B cell (primary cell): ENCODE data around the gene CSF1R. TPM values are rescaled to one million over a fixed set of nuclear protein-coding genes. Genes with fewer than 3 reads are reported as not detected.

ENCODE experiments used
- ATAC-seq: fragments of 200-7000 bp; cut with Tn5 transposase; one replicate; pipeline ENCODE4 v1.10.0; 2021; ENCODE audit warnings: low read depth, mild to moderate bottlenecking, moderate number of reproducible peaks, moderate library complexity
- CTCF ChIA-PET: fragments of 350-600 bp; sonication (Branson Sonifier 250); formaldehyde crosslinking; loops from one replicate; lab custom pipeline; 2021; ENCODE audit warnings: antibody characterized with exemption, inconsistent platforms; lab: Charles Lee
- POLR2A ChIA-PET: fragments of 350-600 bp; sonication (Branson Sonifier 250); formaldehyde crosslinking; loops from one replicate; lab custom pipeline; 2021; ENCODE audit warnings: antibody characterized with exemption; lab: Charles Lee
- DNase-seq: peaks from one replicate; pipeline ENCODE4 v3.0.0; 2013
- H2AFZ ChIP-seq: 2 replicates; pipeline ENCODE4 v1.6.1; 2012; ENCODE audit warnings: mild to moderate bottlenecking, low read depth, low read length; ENCODE audit not compliant: insufficient read depth, poor library complexity, severe bottlenecking
- H3K27ac ChIP-seq, 2 donors: 1 replicate in 1 of 2; 2 replicates in 1 of 2; pipeline ENCODE4 v1.5.1; 2012 to 2013; ENCODE audit warnings: low read length in 2 of 2, mild to moderate bottlenecking in 2 of 2, moderate library complexity in 1 of 2
- H3K27me3 ChIP-seq, 4 experiments: fragments of 200-600 bp in 1 of 4; sonication (generic) in 1 of 4; replicated peaks in 1 of 4; 1 replicate in 2 of 4; 2 replicates in 2 of 4; pipeline versions ENCODE4 v1.6.1 to v1.7.0; 2013 to 2016; ENCODE audit warnings: low read length in 3 of 4, mild to moderate bottlenecking in 2 of 4, mixed read lengths in 1 of 4, moderate library complexity in 1 of 4; ENCODE audit not compliant: insufficient read depth in 4 of 4, control insufficient read depth in 3 of 4; ENCODE audit errors: control extremely low read depth in 1 of 4
- H3K36me3 ChIP-seq, 2 experiments: replicated peaks in 1 of 2; 1 replicate in 1 of 2; 2 replicates in 1 of 2; pipeline versions ENCODE4 v1.6.1 to v1.7.1; 2013; ENCODE audit warnings: low read length in 1 of 2; ENCODE audit not compliant: insufficient read depth in 2 of 2, control insufficient read depth in 1 of 2; ENCODE audit errors: control extremely low read depth in 1 of 2, extremely low read depth in 1 of 2
- H3K4me1 ChIP-seq, 2 donors: fragments of 200-600 bp in 1 of 2; sonication (generic) in 1 of 2; 1 replicate in 1 of 2; 2 replicates in 1 of 2; pipeline versions ENCODE4 v1.5.1 to v1.6.1; 2013 to 2017; ENCODE audit warnings: low read length in 2 of 2; ENCODE audit not compliant: control insufficient read depth in 2 of 2, insufficient read depth in 2 of 2
- H3K4me2 ChIP-seq: replicated peaks from 2 replicates; pipeline ENCODE3; 2012; ENCODE audit warnings: mild to moderate bottlenecking, low read depth, low read length; ENCODE audit not compliant: poor library complexity, severe bottlenecking
- H3K4me3 ChIP-seq, 5 experiments: fragments of 200-600 bp in 1 of 5; sonication (generic) in 1 of 5; 1 replicate in 3 of 5; 2 replicates in 2 of 5; pipeline versions ENCODE4 v1.5.1 to v1.7.0; 2011 to 2016; ENCODE audit warnings: low read length in 4 of 5, mild to moderate bottlenecking in 4 of 5, low read depth in 2 of 5, control low read depth in 1 of 5, moderate library complexity in 1 of 5; ENCODE audit not compliant: insufficient read depth in 1 of 5; ENCODE audit errors: control extremely low read depth in 1 of 5, extremely low read depth in 1 of 5
- H3K79me2 ChIP-seq: fragments of 200-600 bp; sonication (generic); one replicate; pipeline ENCODE4 v1.6.0; 2016; ENCODE audit warnings: low read length; ENCODE audit not compliant: control insufficient read depth, insufficient read depth
- H3K9ac ChIP-seq: fragments of 200-600 bp; sonication (generic); 2 replicates; pipeline ENCODE4 v1.6.1; 2017; ENCODE audit warnings: mild to moderate bottlenecking, low read length, moderate library complexity
- H3K9me3 ChIP-seq, 3 donors: one replicate each; pipeline versions ENCODE4 v1.6.1 to v1.7.1; 2013; ENCODE audit warnings: low read length in 2 of 3; ENCODE audit not compliant: control insufficient read depth in 2 of 3, insufficient read depth in 1 of 3; ENCODE audit errors: control extremely low read depth in 1 of 3
- H4K20me1 ChIP-seq: 2 replicates; pipeline ENCODE4 v1.6.0; 2012; ENCODE audit warnings: mild to moderate bottlenecking, low read length; ENCODE audit not compliant: insufficient read depth, control insufficient read depth, poor library complexity, severe bottlenecking
- H3K27ac Mint-ChIP-seq: one replicate; pipeline ENCODE4 v1.8.0; 2021; ENCODE audit warnings: mixed read lengths
- H3K27me3 Mint-ChIP-seq: one replicate; pipeline ENCODE4 v1.8.0; 2021; ENCODE audit warnings: mixed read lengths
- H3K4me1 Mint-ChIP-seq: one replicate; pipeline ENCODE4 v1.8.0; 2021; ENCODE audit warnings: mixed read lengths
- H3K4me3 Mint-ChIP-seq: one replicate; pipeline ENCODE4 v1.8.0; 2021; ENCODE audit warnings: mixed read lengths
- H3K9me3 Mint-ChIP-seq: one replicate; pipeline ENCODE4 v1.8.0; 2022; ENCODE audit warnings: mixed read lengths; ENCODE audit not compliant: insufficient read depth
- EZH2 ChIP-seq: IDR thresholded peaks from 2 replicates; pipeline ENCODE4 v1.6.1; 2012; ENCODE audit warnings: borderline replicate concordance, low read depth, mild to moderate bottlenecking, moderate library complexity, low read length; ENCODE audit not compliant: insufficient read depth, poor library complexity, severe bottlenecking
- WGBS: methylation state at CpG from one replicate; pipeline ENCODE4 v1.1.5; 2013; ENCODE audit warnings: missing lambda C conversion rate; ENCODE audit not compliant: insufficient coverage; 5-methylcytosine and 5-hydroxymethylcytosine counted together
- intact Hi-C: fragments of 100-400 bp; cut with micrococcal nuclease; formaldehyde crosslinking; loops from one replicate; pipeline ENCODE4 v1.10.0; 2022
- polyA plus RNA-seq: library from polyadenylated mRNA; depleted of rRNA; stranded (reverse); fragments of >200 nt; gene quantifications from 2 replicates; pipeline ENCODE4 v1.2.3, GENCODE V29; 2012
- total RNA-seq, 2 donors: library from RNA; stranded (reverse); fragments of 120-200 nt in 1 of 2; gene quantifications; 1 replicate in 1 of 2; 2 replicates in 1 of 2; pipeline versions ENCODE4 v1.2.3 to v1.2.4, GENCODE V29; 2013 to 2022
- TF ChIP-seq, protein P1 (sequence below): fragments of 200-600 bp; IDR thresholded peaks from one replicate; pipeline ENCODE4 v1.8.0; 2022; ENCODE audit warnings: antibody characterized with exemption, mild to moderate bottlenecking

The CSF1R gene
- total and polyA plus RNA-seq, 2 donors (not counting 1 experiment from before 2014, with no cell fraction given), result 1.6 to 2.5 TPM

- Histone ChIP-seq H2AFZ (no peak overlapping the region), H3K36me3 (peaks cover 34 to 93% of the 10 kb centered on the region in 2 experiments), H3K27me3 (no peaks in the 10 kb centered on the region), H3K9ac (no peak overlapping the region), H3K9me3 (no peaks in the 10 kb centered on the region), H3K4me2 (no peak overlapping the region), H3K27ac (no peak overlapping the region), H4K20me1 (no peaks in the 10 kb centered on the region), H3K79me2 (no peaks in the 10 kb centered on the region), H3K4me3 (no peak overlapping the region), H3K4me1 (peaks cover 0 to 3% of the 10 kb centered on the region in 2 donors)
- no peak for DNase-seq
- no peak for ATAC-seq
- WGBS, result 100% methylated on average over 5 of the region's 7 CpGs
- intact Hi-C loops, result no loop called here
- no peak overlapping the region for H3K27ac Mint-ChIP-seq
- ChIA-PET POLR2A (no interaction called here), CTCF (interaction anchor here (1.1 kb wide), 1 partner anchor 9 kb away, joined by 3 read pairs; no protein-coding TSS in a partner anchor)
- TF ChIP-seq, protein P1, sequence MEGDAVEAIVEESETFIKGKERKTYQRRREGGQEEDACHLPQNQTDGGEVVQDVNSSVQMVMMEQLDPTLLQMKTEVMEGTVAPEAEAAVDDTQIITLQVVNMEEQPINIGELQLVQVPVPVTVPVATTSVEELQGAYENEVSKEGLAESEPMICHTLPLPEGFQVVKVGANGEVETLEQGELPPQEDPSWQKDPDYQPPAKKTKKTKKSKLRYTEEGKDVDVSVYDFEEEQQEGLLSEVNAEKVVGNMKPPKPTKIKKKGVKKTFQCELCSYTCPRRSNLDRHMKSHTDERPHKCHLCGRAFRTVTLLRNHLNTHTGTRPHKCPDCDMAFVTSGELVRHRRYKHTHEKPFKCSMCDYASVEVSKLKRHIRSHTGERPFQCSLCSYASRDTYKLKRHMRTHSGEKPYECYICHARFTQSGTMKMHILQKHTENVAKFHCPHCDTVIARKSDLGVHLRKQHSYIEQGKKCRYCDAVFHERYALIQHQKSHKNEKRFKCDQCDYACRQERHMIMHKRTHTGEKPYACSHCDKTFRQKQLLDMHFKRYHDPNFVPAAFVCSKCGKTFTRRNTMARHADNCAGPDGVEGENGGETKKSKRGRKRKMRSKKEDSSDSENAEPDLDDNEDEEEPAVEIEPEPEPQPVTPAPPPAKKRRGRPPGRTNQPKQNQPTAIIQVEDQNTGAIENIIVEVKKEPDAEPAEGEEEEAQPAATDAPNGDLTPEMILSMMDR, result no peak
- TF ChIP-seq EZH2, result no peak
- H3K27me3 Mint-ChIP-seq, result no peaks in the 10 kb centered on the region
- no peak overlapping the region for H3K4me3 Mint-ChIP-seq
- peaks cover 8% of the 10 kb centered on the region for H3K4me1 Mint-ChIP-seq
- H3K9me3 Mint-ChIP-seq, result no peaks in the 10 kb centered on the region
Measured at GRCh38 chr5:150044712-150045111, 41.6 kb downstream of the CSF1R start.

GRCh38 chr5:150044329-150044681 lies 42.0 kb downstream of the CSF1R start:
- no peak for ATAC-seq
- no peak for TF ChIP-seq EZH2
- TF ChIP-seq, protein P1, result no peak
- H2AFZ ChIP-seq, result no peak overlapping the region
- H3K4me3 ChIP-seq, result no peak overlapping the region
- H3K27me3 ChIP-seq, result no peaks in the 10 kb centered on the region
- H3K9me3 ChIP-seq, result no peaks in the 10 kb centered on the region
- H3K9ac ChIP-seq, result no peak overlapping the region
- no peak overlapping the region for H3K4me2 ChIP-seq
- Mint-ChIP-seq H3K9me3 (no peaks in the 10 kb centered on the region), H3K27me3 (no peaks in the 10 kb centered on the region), H3K4me3 (no peak overlapping the region), H3K27ac (peak overlapping the region; percentile 1), H3K4me1 (peaks cover 8% of the 10 kb centered on the region)
- H3K79me2 ChIP-seq, result no peaks in the 10 kb centered on the region
- peaks cover 36 to 91% of the 10 kb centered on the region in 2 experiments for H3K36me3 ChIP-seq
- intact Hi-C loops, result no loop called here
- H3K27ac ChIP-seq, result no peak overlapping the region
- POLR2A ChIA-PET, result no interaction called here
- CTCF ChIA-PET, result interaction anchor here (1.1 kb wide), 1 partner anchor 9 kb away, joined by 3 read pairs; no protein-coding TSS in a partner anchor
- H4K20me1 ChIP-seq, result no peaks in the 10 kb centered on the region
- DNase-seq, result no peak
- H3K4me1 ChIP-seq, result peaks cover 0 to 3% of the 10 kb centered on the region in 2 donors
